Prostate gland (tissue), 2 donors: ENCODE results near the gene EPHB2.

Experiments used
- CTCF ChIP-seq, 4 experiments: fragments of 200-600 bp in 2 of 4; fragments of 450-650 bp in 2 of 4; sonication (generic) in 2 of 4; IDR thresholded peaks; 1 replicate in 3 of 4; 2 replicates in 1 of 4; pipeline ENCODE4 v1.5.1; 2016 to 2019; ENCODE audit warnings: antibody characterized with exemption in 4 of 4, mild to moderate bottlenecking in 2 of 4, moderate library complexity in 2 of 4
- POLR2A ChIP-seq: fragments of 450-650 bp; IDR thresholded peaks from one replicate; pipeline ENCODE4 v1.6.1; 2016; ENCODE audit warnings: antibody characterized with exemption, mild to moderate bottlenecking
- POLR2AphosphoS5 ChIP-seq: sonication (generic); formaldehyde crosslinking; IDR thresholded peaks from one replicate; pipeline ENCODE4 v1.6.1; 2017; ENCODE audit warnings: antibody characterized with exemption

GRCh38 chr1:22875241-22875640, 164.6 kb downstream of the EPHB2 start:
- TF ChIP-seq POLR2A (no peak), CTCF (IDR thresholded peaks at IDR 0.05) (no peak), POLR2AphosphoS5 (no peak)
